Vagina (tissue), 2 donors: ENCODE results near the gene PHACTR2.
"Not testable (repeated sequence)": the region's sequence is repeated elsewhere in the genome, so short reads cannot be mapped to it uniquely, and the experiment has no call there.

Experiments
- POLR2A ChIP-seq, 2 donors: fragments of 450-650 bp; IDR thresholded peaks; one replicate each; pipeline ENCODE4 v1.6.1; 2017; ENCODE audit warnings: antibody characterized with exemption in 2 of 2, mild to moderate bottlenecking in 2 of 2, moderate library complexity in 2 of 2
- POLR2AphosphoS5 ChIP-seq, 2 donors: sonication (generic); formaldehyde crosslinking; IDR thresholded peaks; one replicate each; pipeline ENCODE4 v1.9.0; 2017; ENCODE audit warnings: antibody characterized with exemption in 2 of 2, mild to moderate bottlenecking in 2 of 2, low read depth in 1 of 2; ENCODE audit not compliant: insufficient read depth in 1 of 2
- TF ChIP-seq, protein P1 (sequence below), 3 experiments: fragments of 450-650 bp in 2 of 3; fragments of 200-600 bp in 1 of 3; sonication (generic) in 1 of 3; IDR thresholded peaks; one replicate each; pipeline ENCODE4 v1.5.1; 2017 to 2019; ENCODE audit warnings: antibody characterized with exemption in 3 of 3, mild to moderate bottlenecking in 2 of 3, moderate library complexity in 2 of 3

DNA sequence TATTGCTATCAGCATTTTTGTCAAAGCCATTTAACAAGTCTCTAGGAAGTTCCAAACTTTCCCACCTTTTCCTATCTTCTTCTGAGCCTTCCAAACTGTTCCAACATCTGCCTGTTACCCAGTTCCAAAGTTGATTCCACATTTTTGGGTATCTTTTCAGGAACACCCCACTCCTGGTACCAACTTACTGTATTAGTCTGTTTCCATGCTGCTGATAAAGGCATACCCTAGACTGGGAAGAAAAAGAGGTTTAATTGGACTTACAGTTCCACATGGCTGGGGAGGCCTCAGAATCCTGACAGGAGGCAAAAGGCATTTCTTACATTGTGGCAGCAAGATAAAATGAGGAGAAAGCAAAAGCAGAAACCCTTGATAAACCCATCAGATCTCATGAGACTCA is 108.6 kb downstream of the PHACTR2 start:
- TF ChIP-seq, protein P1, sequence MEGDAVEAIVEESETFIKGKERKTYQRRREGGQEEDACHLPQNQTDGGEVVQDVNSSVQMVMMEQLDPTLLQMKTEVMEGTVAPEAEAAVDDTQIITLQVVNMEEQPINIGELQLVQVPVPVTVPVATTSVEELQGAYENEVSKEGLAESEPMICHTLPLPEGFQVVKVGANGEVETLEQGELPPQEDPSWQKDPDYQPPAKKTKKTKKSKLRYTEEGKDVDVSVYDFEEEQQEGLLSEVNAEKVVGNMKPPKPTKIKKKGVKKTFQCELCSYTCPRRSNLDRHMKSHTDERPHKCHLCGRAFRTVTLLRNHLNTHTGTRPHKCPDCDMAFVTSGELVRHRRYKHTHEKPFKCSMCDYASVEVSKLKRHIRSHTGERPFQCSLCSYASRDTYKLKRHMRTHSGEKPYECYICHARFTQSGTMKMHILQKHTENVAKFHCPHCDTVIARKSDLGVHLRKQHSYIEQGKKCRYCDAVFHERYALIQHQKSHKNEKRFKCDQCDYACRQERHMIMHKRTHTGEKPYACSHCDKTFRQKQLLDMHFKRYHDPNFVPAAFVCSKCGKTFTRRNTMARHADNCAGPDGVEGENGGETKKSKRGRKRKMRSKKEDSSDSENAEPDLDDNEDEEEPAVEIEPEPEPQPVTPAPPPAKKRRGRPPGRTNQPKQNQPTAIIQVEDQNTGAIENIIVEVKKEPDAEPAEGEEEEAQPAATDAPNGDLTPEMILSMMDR (IDR thresholded peaks at IDR 0.05), result not testable (repeated sequence)
- not testable (repeated sequence) for TF ChIP-seq POLR2AphosphoS5 (IDR thresholded peaks at IDR 0.05; ENCODE audit: insufficient read depth in 1 of 2, low read depth in 1 of 2); POLR2A (IDR thresholded peaks at IDR 0.05)
